Right renal pelvis (tissue), 4 donors: ENCODE data around the gene ARAF. TPM values are rescaled to one million over a fixed set of nuclear protein-coding genes. Genes with fewer than 3 reads are reported as not detected.

Experiments used
- DNase-seq, 4 donors: peaks; one replicate each; pipeline ENCODE4 v3.0.0-alpha.2; 2013; ENCODE audit warnings: low read depth in 4 of 4, low spot score in 3 of 4, missing footprints in 1 of 4
- polyA plus RNA-seq, 4 donors: library from polyadenylated mRNA; unstranded; fragments of 120-200 nt; gene quantifications; one replicate each; pipeline ENCODE4 v1.2.1, GENCODE V29; 2013; ENCODE audit not compliant: insufficient read length in 4 of 4

The ARAF gene
- polyA plus RNA-seq, 4 donors, result 59.6 to 70.6 (median 65.2) TPM

- DNase-seq, result no peak
Measured at GRCh38 chrX:47563801-47564315, 2.9 kb downstream of the ARAF start.

DNA sequence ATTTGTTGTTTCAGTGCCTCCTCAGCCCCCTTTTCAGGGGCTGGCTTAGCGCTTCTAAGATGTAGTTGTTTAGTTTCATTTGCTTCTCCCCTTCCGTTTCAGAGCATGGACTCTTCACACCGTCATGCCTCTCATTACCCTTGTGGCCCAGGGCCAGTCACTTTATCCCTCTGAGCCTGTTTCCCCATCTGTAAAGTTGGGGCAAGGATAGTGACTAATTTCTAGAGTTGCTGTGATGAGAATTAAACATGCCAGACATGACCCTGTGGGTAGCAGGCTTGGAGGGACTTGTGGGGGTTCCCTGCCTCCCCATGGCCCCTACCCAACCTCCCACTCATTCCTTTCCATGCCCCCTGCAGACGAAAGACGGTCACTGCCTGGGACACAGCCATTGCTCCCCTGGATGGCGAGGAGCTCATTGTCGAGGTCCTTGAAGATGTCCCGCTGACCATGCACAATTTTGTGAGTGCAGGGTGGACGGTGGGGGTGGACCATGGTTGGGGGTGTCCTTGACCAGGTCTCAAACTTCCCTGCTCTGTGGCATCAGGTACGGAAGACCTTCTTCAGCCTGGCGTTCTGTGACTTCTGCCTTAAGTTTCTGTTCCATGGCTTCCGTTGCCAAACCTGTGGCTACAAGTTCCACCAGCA is 3.6 kb downstream of the ARAF start:
- DNase-seq, result no peak

DNA sequence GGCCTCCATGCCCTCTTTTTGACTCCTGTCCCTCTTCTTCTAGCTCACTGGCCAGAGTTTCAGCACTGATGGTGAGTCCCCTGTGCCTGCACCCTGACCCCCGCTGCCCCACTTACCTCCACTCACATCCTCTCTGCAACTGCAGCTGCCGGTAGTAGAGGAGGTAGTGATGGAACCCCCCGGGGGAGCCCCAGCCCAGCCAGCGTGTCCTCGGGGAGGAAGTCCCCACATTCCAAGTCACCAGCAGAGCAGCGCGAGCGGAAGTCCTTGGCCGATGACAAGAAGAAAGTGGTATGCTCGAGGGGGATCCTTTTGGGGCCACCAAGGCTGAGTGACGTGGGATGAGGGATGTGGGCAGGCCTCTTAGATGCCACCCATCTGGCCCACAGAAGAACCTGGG is 5.8 kb downstream of the ARAF start:
- no peak for DNase-seq

GRCh38 chrX:47568656-47569295 is 7.8 kb downstream of the ARAF start:
- no peak for DNase-seq

DNA sequence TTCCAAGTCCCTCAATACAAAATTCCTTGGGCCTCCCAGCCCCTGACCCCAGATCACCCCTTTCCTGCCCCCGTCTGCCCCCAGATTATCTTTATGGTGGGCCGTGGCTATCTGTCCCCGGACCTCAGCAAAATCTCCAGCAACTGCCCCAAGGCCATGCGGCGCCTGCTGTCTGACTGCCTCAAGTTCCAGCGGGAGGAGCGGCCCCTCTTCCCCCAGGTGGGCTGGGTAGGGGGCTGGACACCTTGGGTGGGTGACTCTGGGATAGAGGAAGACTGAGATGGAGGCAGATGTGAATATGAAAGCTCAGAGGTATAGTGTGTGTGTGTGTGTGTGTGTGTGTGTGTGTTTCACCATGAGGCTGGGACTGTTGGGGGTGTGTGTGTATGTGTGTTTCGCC is 9.8 kb downstream of the ARAF start:
- DNase-seq, result no peak

- DNase-seq, result no peak
Measured at GRCh38 chrX:47571215-47571614, 10.2 kb downstream of the ARAF start.

DNA sequence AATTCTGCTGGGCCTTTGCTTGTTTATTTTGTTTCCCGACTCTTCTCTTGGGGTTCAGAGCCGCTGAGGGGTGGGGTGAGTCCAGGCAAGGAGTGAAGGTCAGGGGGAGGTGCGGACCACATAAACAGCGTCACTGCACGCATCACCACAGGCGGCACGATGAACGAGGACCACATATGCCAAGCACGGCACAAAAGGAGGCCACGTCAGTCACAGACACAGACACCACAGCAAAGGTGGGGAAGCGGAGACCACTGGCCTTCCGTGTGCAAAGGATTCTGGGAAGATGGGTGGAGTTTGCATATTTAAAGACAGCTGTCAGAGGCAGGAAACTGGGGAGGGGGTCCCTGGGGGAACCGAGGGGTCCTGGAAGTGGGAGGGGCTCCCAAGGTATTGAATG is 10.9 kb downstream of the ARAF start:
- DNase-seq, result no peak

DNA sequence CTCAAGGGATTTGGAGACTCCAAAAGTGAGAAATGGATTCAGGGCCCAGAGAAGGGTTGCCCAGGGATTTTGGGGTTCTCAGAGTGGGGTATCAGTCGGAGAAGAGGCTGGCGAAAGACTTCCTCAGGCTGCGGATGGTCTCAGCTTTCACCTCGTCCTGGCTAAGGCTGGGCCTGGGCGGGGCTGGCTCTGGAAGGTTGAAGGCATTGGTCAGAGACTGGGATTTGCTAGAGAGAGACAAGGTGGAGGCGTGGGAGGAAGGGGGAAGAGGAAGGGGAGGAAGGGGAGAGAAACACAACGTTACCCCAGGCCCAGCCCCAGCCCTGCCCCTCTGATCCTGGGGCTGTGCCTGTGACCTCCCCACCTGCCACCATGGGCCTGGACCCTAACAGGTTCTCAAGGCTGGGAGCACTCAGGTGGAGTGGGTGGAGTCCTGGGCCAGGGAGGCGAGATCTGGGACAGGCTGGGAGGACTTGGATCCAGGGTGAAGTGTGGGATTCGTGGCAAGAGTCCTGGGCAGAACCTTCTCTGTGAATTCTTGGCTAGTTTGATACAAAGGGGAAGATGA is 11.9 kb downstream of the ARAF start:
- DNase-seq, result no peak

GRCh38 chrX:47573341-47574075 is 12.5 kb downstream of the ARAF start:
- DNase-seq, result peak; percentile 38 to 60 (median 52)

GRCh38 chrX:47574076-47574546 is 13.1 kb downstream of the ARAF start:
- DNase-seq, result no peak

- DNase-seq, result no peak
Measured at GRCh38 chrX:47574547-47575301, 13.7 kb downstream of the ARAF start.

GRCh38 chrX:47576021-47576898 is 15.3 kb downstream of the ARAF start:
- DNase-seq, result no peak

- no peak for DNase-seq
Measured at GRCh38 chrX:47577424-47577823, 16.4 kb downstream of the ARAF start.

DNA sequence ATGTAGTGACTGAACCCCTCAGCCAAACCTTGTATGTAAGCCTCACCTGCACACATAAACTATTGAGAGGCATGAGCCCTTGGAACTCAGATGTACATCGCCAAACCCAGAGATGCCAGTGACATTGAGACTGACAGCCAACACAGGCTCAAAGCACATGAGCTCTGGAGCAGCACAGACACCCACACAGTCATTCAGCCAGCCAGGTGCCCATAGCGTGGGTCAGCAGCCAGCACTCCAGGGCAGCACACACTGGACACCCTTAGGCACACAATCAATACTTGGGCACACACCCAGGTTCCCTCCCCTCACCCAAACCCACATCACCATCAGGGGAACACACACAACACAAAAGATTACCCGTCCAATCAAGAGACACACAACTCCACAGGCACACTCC is 16.9 kb downstream of the ARAF start:
- DNase-seq, result no peak

- no peak for DNase-seq
Measured at GRCh38 chrX:47578692-47579091, 17.7 kb downstream of the ARAF start.

- no peak for DNase-seq
Measured at GRCh38 chrX:47579537-47579936, 18.5 kb downstream of the ARAF start.

DNA sequence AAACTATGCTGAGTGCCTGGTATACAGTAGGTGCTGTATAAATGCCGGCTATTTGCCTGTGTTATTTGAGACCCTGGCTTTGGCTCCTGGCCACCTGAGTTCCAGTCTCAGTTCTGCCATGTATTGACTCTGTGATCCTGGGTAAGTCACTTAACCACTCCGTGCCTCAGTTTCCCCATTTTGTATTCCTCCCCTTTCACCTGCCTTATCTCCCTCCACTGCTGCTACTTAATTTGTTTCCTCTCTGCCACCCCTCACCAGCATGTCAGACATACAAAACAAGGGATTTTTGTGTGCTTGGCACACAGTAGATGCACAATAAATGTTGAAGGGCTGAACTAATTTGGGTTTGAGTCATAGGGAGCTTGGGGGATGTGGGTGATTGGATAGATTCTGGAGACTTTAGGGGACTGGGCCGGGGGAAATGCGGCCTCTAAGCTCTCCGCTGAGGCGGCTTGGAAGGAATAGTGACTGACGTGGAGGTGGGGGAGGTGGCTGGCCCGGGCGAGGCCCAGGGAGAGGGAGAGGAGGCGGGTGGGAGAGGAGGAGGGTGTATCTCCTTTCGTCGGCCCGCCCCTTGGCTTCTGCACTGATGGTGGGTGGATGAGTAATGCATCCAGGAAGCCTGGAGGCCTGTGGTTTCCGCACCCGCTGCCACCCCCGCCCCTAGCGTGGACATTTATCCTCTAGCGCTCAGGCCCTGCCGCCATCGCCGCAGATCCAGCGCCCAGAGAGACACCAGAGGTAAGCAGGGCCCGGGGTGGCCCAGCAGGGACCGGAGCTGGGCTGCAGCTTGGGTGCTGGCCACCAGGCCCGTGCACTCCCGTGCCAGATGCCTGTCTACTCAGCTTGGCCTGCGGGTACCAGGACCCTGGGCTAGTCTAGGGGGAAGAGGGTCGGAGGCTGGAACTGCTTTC is 21.0 kb downstream of the ARAF start, which contains the start of gene TIMP1:
Gene TIMP1, plus strand, starts transcription at position 706 of the 917 bp plus-strand sequence. CDS start 980 bp downstream, outside the sequence.
- DNase-seq, result peak; percentile 29 to 63 (median 50)

DNA sequence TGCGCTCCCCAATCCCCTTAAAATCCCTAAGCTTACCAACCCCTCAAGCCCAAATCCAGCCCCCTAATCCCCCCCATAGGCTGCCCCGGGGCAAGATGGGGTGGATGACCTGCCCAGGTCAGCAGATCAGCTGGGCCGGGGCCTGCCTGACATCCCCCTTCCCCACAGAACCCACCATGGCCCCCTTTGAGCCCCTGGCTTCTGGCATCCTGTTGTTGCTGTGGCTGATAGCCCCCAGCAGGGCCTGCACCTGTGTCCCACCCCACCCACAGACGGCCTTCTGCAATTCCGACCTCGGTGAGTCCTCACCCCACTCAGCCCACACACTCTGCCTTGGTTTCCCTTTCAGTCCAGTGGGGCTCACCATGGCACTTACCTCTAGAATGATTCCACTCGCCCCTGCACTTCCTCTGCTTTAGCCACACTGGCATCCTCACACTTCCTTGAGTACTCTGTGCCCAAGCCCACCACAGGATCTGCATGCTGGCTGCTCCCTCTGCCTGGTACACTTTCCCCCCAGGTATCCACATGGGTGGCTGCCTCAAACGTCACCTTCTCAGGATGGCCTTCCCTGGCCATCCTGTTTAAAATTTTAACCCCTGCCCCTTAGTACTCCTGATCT is 22.3 kb downstream of the ARAF start:
- DNase-seq, result no peak
